Measurements from ENCODE around the gene ZNF20.

The ZNF20 gene

GRCh38 chr19:12139885-12140544 lies at the start of gene ZNF20:
TSS of gene ZNF20 (minus strand) at chr19:12140350. CDS start at chr19:12140182, 168 bp downstream.
- DNase-seq = peak; percentile 77 to 78

DNA sequence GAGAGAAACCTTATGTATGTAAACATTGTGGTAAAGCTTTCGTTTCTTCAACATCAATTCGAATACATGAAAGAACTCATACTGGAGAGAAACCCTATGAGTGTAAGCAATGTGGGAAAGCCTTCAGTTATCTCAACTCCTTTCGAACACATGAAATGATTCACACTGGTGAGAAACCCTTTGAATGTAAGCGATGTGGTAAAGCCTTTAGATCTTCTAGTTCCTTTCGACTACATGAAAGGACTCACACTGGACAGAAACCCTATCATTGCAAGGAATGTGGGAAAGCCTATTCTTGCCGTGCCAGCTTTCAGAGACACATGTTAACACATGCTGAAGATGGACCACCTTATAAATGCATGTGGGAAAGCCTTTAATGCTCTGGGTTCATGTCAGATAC lies 47.5 kb upstream of the ZNF20 start:
- DNase-seq = no peak

DNA sequence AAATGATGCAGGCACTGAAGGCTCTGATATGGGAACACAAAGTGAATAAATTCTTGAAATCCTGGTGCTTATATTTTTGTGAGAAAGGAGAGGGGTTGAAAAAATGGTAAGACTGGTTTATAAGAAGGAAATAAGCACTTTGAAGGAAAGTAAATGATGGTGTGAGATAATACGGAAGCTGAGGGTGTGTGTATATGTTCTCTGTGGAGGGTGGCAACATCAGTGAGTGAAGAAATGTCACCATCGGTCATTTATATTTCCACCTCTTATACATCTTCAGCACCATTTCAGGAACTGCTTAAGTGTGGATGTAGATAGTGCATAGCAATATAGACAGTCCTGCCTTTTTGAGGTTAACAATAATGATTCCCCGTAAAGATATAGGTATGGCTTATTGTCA lies 40.2 kb upstream of the ZNF20 start:
- DNase-seq = no peak

- no peak for DNase-seq
Measured at GRCh38 chr19:12166626-12167025, 26.5 kb upstream of the ZNF20 start.

DNA sequence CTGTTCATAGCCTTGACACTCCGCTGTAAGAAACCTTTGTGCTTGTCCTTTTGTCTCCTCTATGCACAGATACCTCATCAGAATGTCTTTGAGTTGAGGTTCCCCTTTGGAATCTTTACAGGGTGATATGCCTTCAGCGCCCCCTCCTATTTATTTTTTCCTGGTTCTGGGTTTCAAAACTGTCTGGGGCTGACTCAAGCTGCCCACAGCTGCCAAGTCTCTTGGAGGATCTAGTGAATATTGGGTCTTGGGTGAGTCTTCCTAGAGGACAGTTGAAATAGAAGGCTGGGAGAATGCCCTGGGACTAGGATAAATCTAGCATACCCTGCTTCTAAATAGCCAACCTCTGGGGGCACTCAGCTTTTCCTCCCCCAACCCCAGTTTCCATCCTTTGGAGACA lies 23.7 kb upstream of the ZNF20 start:
- no peak for DNase-seq

GRCh38 chr19:12162882-12163806 lies 23.0 kb upstream of the ZNF20 start, which contains the start of gene ZNF136:
TSS of gene ZNF136 (plus strand) at chr19:12163096. CDS start at chr19:12163204, 108 bp downstream.
- peak; percentile 68 to 83 for DNase-seq

- no peak for DNase-seq
Measured at GRCh38 chr19:12162513-12162881, 22.3 kb upstream of the ZNF20 start.

DNA sequence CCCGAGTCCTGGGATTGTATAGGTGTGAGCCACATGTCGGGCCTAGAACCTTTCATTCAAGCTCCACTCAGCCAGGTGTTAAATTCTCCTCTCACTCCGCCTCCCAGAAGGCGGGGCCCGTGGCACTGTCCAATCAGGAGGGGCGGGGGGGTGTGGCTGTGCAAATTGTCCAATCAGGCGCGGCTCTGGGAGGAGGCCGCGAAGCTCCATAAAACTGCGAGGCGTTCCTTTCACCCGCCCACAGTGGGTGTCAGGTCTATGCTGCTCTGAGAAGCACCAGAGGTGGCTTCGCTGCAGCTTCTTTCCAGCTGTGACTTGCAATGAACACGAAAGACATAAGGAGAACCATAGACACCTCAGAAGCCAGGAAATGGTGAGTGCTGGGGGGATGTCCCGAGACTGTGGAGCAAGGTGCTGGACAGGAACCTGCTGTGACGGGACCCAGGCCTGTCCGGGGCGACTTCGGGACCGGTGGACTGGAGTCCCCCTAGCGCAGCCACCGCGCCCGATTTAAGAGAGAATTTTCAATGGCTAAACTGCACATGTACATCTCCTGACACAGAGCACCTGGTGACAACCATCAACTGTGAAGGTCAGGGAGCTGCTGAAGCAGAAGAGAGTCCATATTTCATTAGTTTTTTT lies 19.7 kb upstream of the ZNF20 start:
- DNase-seq = no peak

GRCh38 chr19:12156223-12157058 lies 16.3 kb upstream of the ZNF20 start, which contains the start of gene ZNF625:
TSS of gene ZNF625 (minus strand) at chr19:12156734. CDS start at chr19:12156558, 176 bp downstream.
- DNase-seq = peak; percentile 72 to 75

GRCh38 chr19:12155324-12155860 lies 15.2 kb upstream of the ZNF20 start:
- no peak for DNase-seq

- DNase-seq = no peak
Measured at GRCh38 chr19:12145348-12145747, 5.2 kb upstream of the ZNF20 start.

DNA sequence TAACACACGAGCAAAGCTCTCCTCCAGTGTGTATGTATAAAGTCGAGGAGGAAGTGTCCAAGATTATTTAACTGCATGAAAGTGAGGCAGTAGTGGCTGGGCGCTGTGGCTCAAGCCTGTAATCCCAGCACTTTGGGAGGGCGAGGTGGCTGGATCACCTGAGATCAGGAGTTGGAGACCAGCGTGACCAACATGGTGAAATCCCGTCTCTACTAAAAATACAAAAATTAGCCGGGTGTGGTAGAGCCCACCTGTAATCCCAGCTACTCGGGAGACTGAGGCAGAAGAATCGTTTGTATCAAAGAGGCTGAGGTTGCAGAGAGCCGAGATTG lies 1.2 kb upstream of the ZNF20 start:
- DNase-seq = no peak

- DNase-seq = peak; percentile 40 to 75
Measured at GRCh38 chr19:12140545-12141404, 625 bp upstream of the ZNF20 start.

DNA sequence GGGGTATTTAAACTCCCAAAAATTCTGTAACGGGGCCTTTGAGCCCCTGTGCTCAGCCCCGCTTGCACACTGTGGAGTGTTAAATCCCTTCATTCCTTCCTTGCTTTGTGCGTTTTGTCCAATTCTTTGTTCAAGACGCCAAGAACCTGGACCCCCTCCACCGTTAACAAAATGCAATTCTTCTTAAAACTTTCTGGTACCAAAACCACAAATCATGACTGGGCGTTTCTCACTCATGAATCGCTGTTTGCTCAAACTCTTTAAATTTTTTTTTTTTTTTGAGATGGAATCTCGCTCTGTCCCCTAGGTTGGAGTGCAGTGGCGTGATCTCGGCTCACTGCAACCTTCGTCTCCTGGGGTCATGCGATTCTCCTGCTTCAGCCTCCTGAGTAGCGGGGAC lies 881 bp downstream of the ZNF20 start:
- DNase-seq = no peak

DNA sequence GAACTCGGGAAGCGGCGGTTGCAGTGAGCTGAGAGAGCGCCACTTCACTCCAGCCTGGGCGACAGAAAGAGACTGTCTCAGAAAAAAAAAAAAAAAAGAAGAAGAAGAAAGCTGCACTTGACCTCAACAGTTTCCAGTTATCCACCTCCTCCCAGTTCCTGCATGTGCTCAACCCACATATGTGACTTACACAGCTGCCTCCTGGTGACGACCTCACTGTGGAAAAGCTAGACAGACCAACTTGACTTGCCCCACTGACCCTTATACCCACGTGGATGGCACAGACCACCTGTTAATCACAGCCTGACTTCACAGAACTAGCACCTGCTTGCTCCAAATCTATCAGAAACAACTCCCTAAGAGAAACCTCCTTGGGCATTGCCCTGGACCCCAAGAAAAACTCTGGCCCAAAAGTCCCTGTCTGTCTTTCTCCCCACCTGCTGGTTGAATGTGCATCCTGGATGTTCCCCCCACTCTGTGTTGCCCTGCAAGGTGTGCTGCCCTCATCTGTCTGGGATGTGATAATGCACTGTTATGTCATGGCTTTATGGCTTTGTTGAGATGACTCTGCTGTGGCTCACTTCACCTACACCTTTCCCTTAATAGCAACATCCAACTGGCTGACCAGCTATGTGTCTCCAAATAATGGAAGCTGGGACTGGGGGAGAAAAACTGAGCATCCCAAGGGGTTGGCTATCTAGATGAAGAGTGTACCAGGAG lies 2.8 kb downstream of the ZNF20 start:
- DNase-seq = no peak

DNA sequence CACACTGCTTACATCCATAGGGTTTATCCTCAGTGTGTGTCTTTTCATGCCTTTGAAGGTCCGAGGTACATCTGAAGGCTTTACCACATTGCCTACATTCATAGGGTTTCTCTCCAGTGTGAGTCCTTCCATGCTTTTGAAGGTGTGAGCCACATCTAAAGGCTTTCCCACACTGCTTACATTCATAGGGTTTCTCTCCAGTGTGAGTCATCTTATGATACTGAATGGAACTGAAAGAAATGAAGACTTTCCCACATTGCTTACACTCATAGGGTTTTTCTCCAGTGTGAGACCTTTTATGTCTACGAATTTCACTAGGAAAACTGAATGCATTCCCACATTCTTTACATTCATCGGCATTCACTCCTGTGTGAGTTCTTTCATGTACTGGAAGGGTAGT lies 7.1 kb downstream of the ZNF20 start:
- DNase-seq = no peak

DNA sequence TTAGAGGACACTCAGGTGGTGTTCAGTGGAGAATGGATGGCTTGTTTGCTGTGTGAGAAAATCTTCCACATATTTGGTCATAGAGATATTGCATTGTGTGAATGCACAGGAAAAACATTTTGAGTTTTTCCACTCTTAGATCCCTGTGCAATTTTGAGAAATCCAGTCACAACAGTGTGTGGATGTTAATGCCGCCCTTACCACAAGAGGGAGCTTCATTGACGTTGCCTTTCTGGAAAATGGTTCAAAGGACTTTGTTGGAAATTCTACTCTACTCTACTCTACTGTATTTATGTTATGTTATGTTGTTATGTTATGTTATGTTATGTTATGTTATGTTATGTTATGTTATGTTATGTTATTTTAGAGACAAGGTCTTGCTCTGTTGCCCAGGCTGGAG lies 13.4 kb downstream of the ZNF20 start:
- DNase-seq = no peak

DNA sequence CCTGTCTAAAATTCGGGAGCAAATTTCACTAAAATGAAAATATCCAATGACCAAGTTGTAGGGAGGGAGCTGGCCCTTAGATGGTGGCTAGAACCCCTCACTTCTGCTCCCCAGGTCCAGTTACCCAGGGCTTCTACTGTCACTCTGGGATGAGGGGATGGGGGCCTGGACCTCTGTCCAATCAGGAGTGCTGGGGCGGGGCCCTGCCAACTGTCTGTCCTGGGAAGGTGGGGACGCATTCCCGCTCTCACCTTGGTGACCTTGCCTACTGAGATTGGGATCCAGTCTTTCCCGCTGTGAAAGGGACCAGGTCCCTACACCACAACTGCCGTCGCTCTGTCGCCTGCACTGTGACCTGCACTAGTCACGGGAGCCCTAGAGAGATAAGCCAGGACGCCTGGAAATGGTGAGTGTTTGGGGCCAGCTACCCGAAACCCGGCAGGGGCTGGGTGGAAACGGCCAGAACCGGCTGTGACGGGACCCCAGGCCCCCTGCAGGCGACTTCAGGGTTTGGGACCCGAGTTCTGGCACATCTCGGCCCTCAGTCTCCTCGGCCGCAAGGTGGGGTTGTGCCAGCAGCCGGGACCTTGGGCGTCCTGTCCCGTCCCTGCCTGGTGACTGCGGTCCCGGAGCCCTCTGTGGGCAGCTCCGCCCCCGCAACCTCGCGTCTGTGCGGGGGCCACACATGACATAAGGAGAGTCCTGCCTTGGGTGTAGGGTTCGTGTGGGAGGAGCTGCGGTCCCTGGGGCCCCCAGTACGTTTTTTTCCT lies 22.8 kb downstream of the ZNF20 start:
- no peak for DNase-seq

GRCh38 chr19:12113121-12113520 lies 27.0 kb downstream of the ZNF20 start:
- DNase-seq = no peak

GRCh38 chr19:12112701-12113100 lies 27.4 kb downstream of the ZNF20 start:
- DNase-seq = no peak

All from NCI-H187 (cell line).